ENCODE results near the gene AFG1L.
A peak's percentile ranks its signal among the peaks of the same experiment; 100 is the strongest.
"Not testable (repeated sequence)": the region's sequence is repeated elsewhere in the genome, so short reads cannot be mapped to it uniquely, and the experiment has no call there.

Gene AFG1L

DNA sequence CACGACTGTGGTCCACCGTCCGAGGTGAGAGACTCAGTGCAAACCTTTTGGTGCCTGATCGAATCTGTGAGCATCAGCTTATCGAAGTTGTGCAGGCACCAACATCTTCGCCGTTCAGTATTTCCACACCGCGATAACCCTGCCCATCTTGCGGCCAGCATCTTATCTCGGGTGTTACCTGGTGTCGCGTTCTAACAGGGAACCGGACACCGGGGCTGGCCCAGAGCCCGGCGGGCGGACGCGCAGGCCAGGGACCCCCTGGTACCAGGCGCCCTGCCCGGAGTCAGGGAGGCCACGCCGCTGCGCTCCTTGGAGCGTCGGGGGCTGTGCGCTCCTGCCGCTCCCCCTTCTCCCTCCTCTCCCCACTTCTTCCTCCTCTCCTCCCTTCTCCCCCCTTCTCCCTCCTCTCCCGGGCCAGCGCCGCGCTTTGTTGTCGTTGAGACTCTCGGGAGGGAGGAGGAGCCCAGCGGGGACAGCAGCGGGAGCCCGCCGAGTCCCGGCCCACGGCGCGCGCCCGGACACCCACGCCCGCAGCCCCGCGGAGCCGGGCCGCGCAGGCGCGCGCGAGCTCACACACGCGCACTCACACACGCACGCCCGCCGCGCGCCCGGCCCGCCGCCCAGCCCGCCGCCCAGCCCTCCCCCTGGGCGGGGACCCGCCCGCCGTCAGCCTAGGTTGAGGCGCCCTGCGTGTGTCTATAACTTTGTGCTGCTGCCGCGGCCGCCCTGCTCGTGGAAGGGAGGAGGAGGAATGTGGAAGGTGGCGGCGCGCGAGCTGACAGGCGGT is 264.4 kb downstream of the AFG1L start:
- H3K36me3 ChIP-seq (ENCODE audit: insufficient read depth, low read length), result no peaks in the 10 kb centered on the region
- peak overlapping the region; percentile 95 for H3K4me3 ChIP-seq (ENCODE audit: low read length, poor library complexity, severe bottlenecking)
- H3K4me1 ChIP-seq (ENCODE audit: insufficient read depth, low read length, poor library complexity, severe bottlenecking), result peaks cover 41% of the 10 kb centered on the region
- peaks cover 45% of the 10 kb centered on the region for H3K79me2 ChIP-seq (ENCODE audit: insufficient read depth, low read length)
- peak overlapping the region; percentile 84 for H2AFZ ChIP-seq (ENCODE audit: low read length)
- H3K4me2 ChIP-seq (ENCODE audit: low read depth, low read length, poor library complexity, severe bottlenecking), result peak overlapping the region; percentile 84
- TF ChIP-seq EZH2phosphoT487 (IDR thresholded peaks at IDR 0.05; ENCODE audit: borderline replicate concordance), result no peak
- TF ChIP-seq, protein P1, sequence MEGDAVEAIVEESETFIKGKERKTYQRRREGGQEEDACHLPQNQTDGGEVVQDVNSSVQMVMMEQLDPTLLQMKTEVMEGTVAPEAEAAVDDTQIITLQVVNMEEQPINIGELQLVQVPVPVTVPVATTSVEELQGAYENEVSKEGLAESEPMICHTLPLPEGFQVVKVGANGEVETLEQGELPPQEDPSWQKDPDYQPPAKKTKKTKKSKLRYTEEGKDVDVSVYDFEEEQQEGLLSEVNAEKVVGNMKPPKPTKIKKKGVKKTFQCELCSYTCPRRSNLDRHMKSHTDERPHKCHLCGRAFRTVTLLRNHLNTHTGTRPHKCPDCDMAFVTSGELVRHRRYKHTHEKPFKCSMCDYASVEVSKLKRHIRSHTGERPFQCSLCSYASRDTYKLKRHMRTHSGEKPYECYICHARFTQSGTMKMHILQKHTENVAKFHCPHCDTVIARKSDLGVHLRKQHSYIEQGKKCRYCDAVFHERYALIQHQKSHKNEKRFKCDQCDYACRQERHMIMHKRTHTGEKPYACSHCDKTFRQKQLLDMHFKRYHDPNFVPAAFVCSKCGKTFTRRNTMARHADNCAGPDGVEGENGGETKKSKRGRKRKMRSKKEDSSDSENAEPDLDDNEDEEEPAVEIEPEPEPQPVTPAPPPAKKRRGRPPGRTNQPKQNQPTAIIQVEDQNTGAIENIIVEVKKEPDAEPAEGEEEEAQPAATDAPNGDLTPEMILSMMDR (conservative IDR thresholded peaks at IDR 0.05; ENCODE audit: low read length), result no peak
- no peaks in the 10 kb centered on the region; the same call in 1 of the 2 replicates for H3F3A ChIP-seq (ENCODE audit: low read depth)
- H3K27me3 ChIP-seq (ENCODE audit: insufficient read depth, low read length, poor library complexity, severe bottlenecking), result no peaks in the 10 kb centered on the region
- H4K20me1 ChIP-seq (ENCODE audit: insufficient read depth, low read length, poor library complexity, severe bottlenecking), result peaks cover 31% of the 10 kb centered on the region
- H3K9me3 ChIP-seq (ENCODE audit: insufficient read depth, low read depth, low read length), result no peaks in the 10 kb centered on the region
- H3K9ac ChIP-seq (ENCODE audit: low read depth, low read length, poor library complexity, severe bottlenecking), result peak overlapping the region; percentile 87
- H3K9me2 ChIP-seq (replicated peaks; ENCODE audit: low read depth, low read length), result no peaks in the 10 kb centered on the region

DNA sequence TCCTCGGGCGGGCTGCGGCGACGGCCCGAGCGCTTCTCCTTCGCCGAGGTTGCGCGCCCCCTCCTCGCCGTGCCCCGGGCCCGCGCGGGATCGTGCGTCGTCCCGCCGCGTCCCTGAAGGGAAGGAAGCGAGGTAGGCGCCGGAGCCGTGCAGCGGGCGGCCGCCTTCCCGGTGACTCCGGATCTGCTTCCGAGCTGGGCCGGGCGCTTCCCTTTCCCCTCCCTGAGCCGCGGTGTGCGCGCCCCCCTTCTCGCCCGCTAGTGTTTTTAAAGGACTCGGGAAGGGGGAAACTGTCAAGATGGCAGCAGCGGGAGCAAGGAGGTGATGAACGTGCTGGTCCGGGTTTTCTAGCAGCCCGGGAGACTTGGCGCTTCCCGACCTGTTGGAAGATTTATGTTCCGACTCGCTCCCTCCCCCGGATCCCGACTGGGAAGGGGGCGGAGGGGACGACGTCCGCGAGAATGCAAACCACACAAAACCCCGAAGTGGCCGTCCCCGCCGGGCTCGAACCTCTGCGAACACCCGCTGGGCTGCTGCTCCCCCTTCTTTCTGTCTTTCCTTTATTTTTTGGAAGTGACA is 265.1 kb downstream of the AFG1L start:
- Histone ChIP-seq H3K79me2 (ENCODE audit: insufficient read depth, low read length) (peaks cover 52% of the 10 kb centered on the region), H3K4me1 (ENCODE audit: insufficient read depth, low read length, poor library complexity, severe bottlenecking) (peaks cover 48% of the 10 kb centered on the region), H3K9me3 (ENCODE audit: insufficient read depth, low read depth, low read length) (no peaks in the 10 kb centered on the region), H3K27me3 (ENCODE audit: insufficient read depth, low read length, poor library complexity, severe bottlenecking) (no peaks in the 10 kb centered on the region), H3K36me3 (ENCODE audit: insufficient read depth, low read length) (no peaks in the 10 kb centered on the region), H3K4me3 (ENCODE audit: low read length, poor library complexity, severe bottlenecking) (peak overlapping the region; percentile 95), H3K9ac (ENCODE audit: low read depth, low read length, poor library complexity, severe bottlenecking) (peak overlapping the region; percentile 85), H2AFZ (ENCODE audit: low read length) (peak overlapping the region; percentile 84), H3K4me2 (ENCODE audit: low read depth, low read length, poor library complexity, severe bottlenecking) (peak overlapping the region; percentile 79), H4K20me1 (ENCODE audit: insufficient read depth, low read length, poor library complexity, severe bottlenecking) (peaks cover 38% of the 10 kb centered on the region), H3F3A (ENCODE audit: low read depth) (peaks cover 4% of the 10 kb centered on the region; the same call in 1 of the 2 replicates), H3K9me2 (replicated peaks; ENCODE audit: low read depth, low read length) (no peaks in the 10 kb centered on the region)
- TF ChIP-seq EZH2phosphoT487 (IDR thresholded peaks at IDR 0.05; ENCODE audit: borderline replicate concordance), result no peak
- TF ChIP-seq, protein P1 (conservative IDR thresholded peaks at IDR 0.05; ENCODE audit: low read length), result no peak

DNA sequence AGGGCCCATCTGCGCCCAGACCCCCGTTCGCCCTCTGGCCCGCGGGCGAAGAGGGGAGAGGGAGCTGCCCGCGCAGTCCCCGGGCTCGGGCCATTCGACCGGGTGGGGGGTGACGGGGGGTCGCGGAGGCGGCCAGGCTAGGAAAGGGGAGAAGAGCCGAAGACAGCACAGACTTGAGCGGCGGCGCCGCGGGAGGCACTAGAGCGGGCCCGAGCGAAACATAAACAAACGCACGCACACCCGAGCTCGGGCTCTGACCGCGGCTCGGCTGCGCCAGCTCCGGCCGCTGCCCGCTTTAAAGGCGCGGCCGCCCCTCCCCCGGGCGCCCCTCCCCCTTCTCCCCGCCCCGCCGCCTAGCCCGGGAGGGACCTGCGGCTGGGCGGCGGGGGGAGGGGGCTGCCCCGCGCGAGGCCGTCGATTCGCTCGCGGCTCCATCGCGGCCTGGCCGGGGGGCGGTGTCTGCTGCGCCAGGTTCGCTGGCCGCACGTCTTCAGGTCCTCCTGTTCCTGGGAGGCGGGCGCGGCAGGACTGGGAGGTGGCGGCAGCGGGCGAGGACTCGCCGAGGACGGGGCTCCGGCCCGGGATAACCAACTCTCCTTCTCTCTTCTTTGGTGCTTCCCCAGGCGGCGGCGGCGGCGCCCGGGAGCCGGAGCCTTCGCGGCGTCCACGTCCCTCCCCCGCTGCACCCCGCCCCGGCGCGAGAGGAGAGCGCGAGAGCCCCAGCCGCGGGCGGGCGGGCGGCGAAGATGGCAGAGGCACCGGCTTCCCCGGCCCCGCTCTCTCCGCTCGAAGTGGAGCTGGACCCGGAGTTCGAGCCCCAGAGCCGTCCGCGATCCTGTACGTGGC is 265.8 kb downstream of the AFG1L start, which contains the start of gene FOXO3:
Gene FOXO3 (plus strand): TSS at position 455 of the 846 bp plus-strand sequence. CDS start 292 bp downstream, at position 747.
- H3K9me2 ChIP-seq (replicated peaks; ENCODE audit: low read depth, low read length), result no peaks in the 10 kb centered on the region
- H3K4me3 ChIP-seq (ENCODE audit: low read length, poor library complexity, severe bottlenecking), result peak within 1 kb of the TSS; percentile 95
- TF ChIP-seq EZH2phosphoT487 (IDR thresholded peaks at IDR 0.05; ENCODE audit: borderline replicate concordance), result no peak
- TF ChIP-seq, protein P1 (conservative IDR thresholded peaks at IDR 0.05; ENCODE audit: low read length), result no peak
- peaks cover 57% of the 10 kb centered on the region for H3K79me2 ChIP-seq (ENCODE audit: insufficient read depth, low read length)
- H3K9me3 ChIP-seq (ENCODE audit: insufficient read depth, low read depth, low read length), result no peaks in the 10 kb centered on the region
- H3K4me1 ChIP-seq (ENCODE audit: insufficient read depth, low read length, poor library complexity, severe bottlenecking), result peaks cover 52% of the 10 kb centered on the region
- peaks cover 5% of the 10 kb centered on the region; the same call in 1 of the 2 replicates for H3F3A ChIP-seq (ENCODE audit: low read depth)
- H3K27me3 ChIP-seq (ENCODE audit: insufficient read depth, low read length, poor library complexity, severe bottlenecking), result no peaks in the 10 kb centered on the region
- no peaks in the 10 kb centered on the region for H3K36me3 ChIP-seq (ENCODE audit: insufficient read depth, low read length)
- peaks cover 43% of the 10 kb centered on the region for H4K20me1 ChIP-seq (ENCODE audit: insufficient read depth, low read length, poor library complexity, severe bottlenecking)
- peak within 1 kb of the TSS; percentile 84 for H2AFZ ChIP-seq (ENCODE audit: low read length)
- H3K9ac ChIP-seq (ENCODE audit: low read depth, low read length, poor library complexity, severe bottlenecking), result peak within 1 kb of the TSS; percentile 85
- H3K4me2 ChIP-seq (ENCODE audit: low read depth, low read length, poor library complexity, severe bottlenecking), result peak within 1 kb of the TSS; percentile 79

DNA sequence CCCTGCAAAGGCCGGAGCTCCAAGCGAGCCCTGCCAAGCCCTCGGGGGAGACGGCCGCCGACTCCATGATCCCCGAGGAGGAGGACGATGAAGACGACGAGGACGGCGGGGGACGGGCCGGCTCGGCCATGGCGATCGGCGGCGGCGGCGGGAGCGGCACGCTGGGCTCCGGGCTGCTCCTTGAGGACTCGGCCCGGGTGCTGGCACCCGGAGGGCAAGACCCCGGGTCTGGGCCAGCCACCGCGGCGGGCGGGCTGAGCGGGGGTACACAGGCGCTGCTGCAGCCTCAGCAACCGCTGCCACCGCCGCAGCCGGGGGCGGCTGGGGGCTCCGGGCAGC is 266.4 kb downstream of the AFG1L start:
- not testable (repeated sequence) for H3K9me2 ChIP-seq (replicated peaks; ENCODE audit: low read depth, low read length); H3K27me3 ChIP-seq (ENCODE audit: insufficient read depth, low read length, poor library complexity, severe bottlenecking); H3K36me3 ChIP-seq (ENCODE audit: insufficient read depth, low read length); H3F3A ChIP-seq (ENCODE audit: low read depth); H3K9me3 ChIP-seq (ENCODE audit: insufficient read depth, low read depth, low read length); H2AFZ ChIP-seq (ENCODE audit: low read length); H3K4me2 ChIP-seq (ENCODE audit: low read depth, low read length, poor library complexity, severe bottlenecking); H3K9ac ChIP-seq (ENCODE audit: low read depth, low read length, poor library complexity, severe bottlenecking); H3K4me3 ChIP-seq (ENCODE audit: low read length, poor library complexity, severe bottlenecking)
- peaks cover 63% of the 10 kb centered on the region for H3K79me2 ChIP-seq (ENCODE audit: insufficient read depth, low read length)
- peaks cover 49% of the 10 kb centered on the region for H4K20me1 ChIP-seq (ENCODE audit: insufficient read depth, low read length, poor library complexity, severe bottlenecking)
- peaks cover 54% of the 10 kb centered on the region for H3K4me1 ChIP-seq (ENCODE audit: insufficient read depth, low read length, poor library complexity, severe bottlenecking)

Data from Loucy (cell line).